Nephron (organoid): ENCODE results near the gene FNDC3B.

Source experiments
- H3K27ac Mint-ChIP-seq, 3 experiments: 2 replicates each; pipeline ENCODE4 v1.8.0; 2020; ENCODE audit warnings: mixed read lengths in 3 of 3, mild to moderate bottlenecking in 2 of 3, moderate library complexity in 1 of 3
- H3K27me3 Mint-ChIP-seq: 2 replicates; pipeline ENCODE4 v1.8.0; 2021; ENCODE audit warnings: low read depth, mild to moderate bottlenecking, moderate library complexity, mixed read lengths
- H3K36me3 Mint-ChIP-seq: 2 replicates; pipeline ENCODE4 v1.8.0; 2020; ENCODE audit warnings: low read depth, mixed read lengths
- H3K4me1 Mint-ChIP-seq: 2 replicates; pipeline ENCODE4 v1.8.0; 2020; ENCODE audit warnings: mixed read lengths
- H3K4me3 Mint-ChIP-seq, 3 experiments: 2 replicates each; pipeline ENCODE4 v1.8.0; 2020; ENCODE audit warnings: mild to moderate bottlenecking in 3 of 3, mixed read lengths in 3 of 3, moderate library complexity in 2 of 3
- H3K9me3 Mint-ChIP-seq: 2 replicates; pipeline ENCODE4 v1.8.0; 2020; ENCODE audit warnings: mixed read lengths
- CTCF ChIP-seq, 3 experiments: fragments of 200-600 bp; sonication (generic); IDR thresholded peaks; one replicate each; pipeline ENCODE4 v1.5.0; 2021; ENCODE audit warnings: antibody characterized with exemption in 3 of 3; ENCODE audit not compliant: unreplicated experiment in 3 of 3

The FNDC3B gene

GRCh38 chr3:172118019-172118418 lies 78.6 kb downstream of the FNDC3B start:
- H3K36me3 Mint-ChIP-seq = peaks cover 55% of the 10 kb centered on the region
- no peaks in the 10 kb centered on the region for H3K9me3 Mint-ChIP-seq
- no peaks in the 10 kb centered on the region for H3K27me3 Mint-ChIP-seq
- H3K4me1 Mint-ChIP-seq = peaks cover 29% of the 10 kb centered on the region
- H3K4me3 Mint-ChIP-seq = no peak overlapping the region
- TF ChIP-seq CTCF (IDR thresholded peaks at IDR 0.05; ENCODE audit: unreplicated experiment in 3 of 3) = no peak
- peak overlapping the region; percentile 10 to 48 (median 19) for H3K27ac Mint-ChIP-seq

GRCh38 chr3:172119266-172119969 lies 80.0 kb downstream of the FNDC3B start:
- Mint-ChIP-seq H3K27me3 (no peaks in the 10 kb centered on the region), H3K9me3 (no peaks in the 10 kb centered on the region), H3K36me3 (peaks cover 56% of the 10 kb centered on the region), H3K4me1 (peaks cover 29% of the 10 kb centered on the region), H3K4me3 (no peak overlapping the region), H3K27ac (peak overlapping the region; percentile 0 to 20 (median 0))
- TF ChIP-seq CTCF (IDR thresholded peaks at IDR 0.05; ENCODE audit: unreplicated experiment in 3 of 3) = no peak

GRCh38 chr3:172120912-172121311 lies 81.5 kb downstream of the FNDC3B start:
- Mint-ChIP-seq H3K9me3 (no peaks in the 10 kb centered on the region), H3K4me3 (no peak overlapping the region), H3K27me3 (no peaks in the 10 kb centered on the region), H3K36me3 (peaks cover 59% of the 10 kb centered on the region), H3K4me1 (peaks cover 32% of the 10 kb centered on the region), H3K27ac (peak overlapping the region in 1 of 3 experiments; percentile 24)
- no peak for TF ChIP-seq CTCF (IDR thresholded peaks at IDR 0.05; ENCODE audit: unreplicated experiment in 3 of 3)

- TF ChIP-seq CTCF (IDR thresholded peaks at IDR 0.05; ENCODE audit: unreplicated experiment in 3 of 3) = no peak
- Mint-ChIP-seq H3K9me3 (no peaks in the 10 kb centered on the region), H3K27me3 (no peaks in the 10 kb centered on the region), H3K4me1 (peaks cover 41% of the 10 kb centered on the region), H3K27ac (peak overlapping the region in 1 of 3 experiments; percentile 24), H3K36me3 (peaks cover 55% of the 10 kb centered on the region), H3K4me3 (no peak overlapping the region)
These were observed 82.6 kb downstream of the FNDC3B start for GRCh38 chr3:172121981-172122380.

GRCh38 chr3:172124271-172124670 lies 84.9 kb downstream of the FNDC3B start:
- Mint-ChIP-seq H3K4me3 (no peak overlapping the region), H3K27ac (peak overlapping the region in 2 of 3 experiments; percentile 86 to 90), H3K36me3 (peaks cover 53% of the 10 kb centered on the region)

More at GRCh38 chr3:172124271-172124670, 84.9 kb downstream of the FNDC3B start:
- TF ChIP-seq CTCF (IDR thresholded peaks at IDR 0.05; ENCODE audit: unreplicated experiment in 3 of 3) = no peak
- H3K4me1 Mint-ChIP-seq = peaks cover 47% of the 10 kb centered on the region
- H3K27me3 Mint-ChIP-seq = no peaks in the 10 kb centered on the region
- no peaks in the 10 kb centered on the region for H3K9me3 Mint-ChIP-seq
